NCI-H748 (cell line): ENCODE measurements around the gene GPR83.
"Not testable (repeated sequence)": the region's sequence is repeated elsewhere in the genome, so short reads cannot be mapped to it uniquely, and the experiment has no call there.

Experiments
- DNase-seq: peaks from one replicate; lab custom pipeline; 2025; ENCODE audit not compliant: unreplicated experiment; lab: John Stamatoyannopoulos, UW

GPR83 gene

GRCh38 chr11:94400839-94401772 is at the start of gene GPR83:
Gene GPR83, minus strand, starts transcription at chr11:94401419. Its CDS starts 172 bp downstream, at chr11:94401247.
- DNase-seq, result peak; percentile 76

DNA sequence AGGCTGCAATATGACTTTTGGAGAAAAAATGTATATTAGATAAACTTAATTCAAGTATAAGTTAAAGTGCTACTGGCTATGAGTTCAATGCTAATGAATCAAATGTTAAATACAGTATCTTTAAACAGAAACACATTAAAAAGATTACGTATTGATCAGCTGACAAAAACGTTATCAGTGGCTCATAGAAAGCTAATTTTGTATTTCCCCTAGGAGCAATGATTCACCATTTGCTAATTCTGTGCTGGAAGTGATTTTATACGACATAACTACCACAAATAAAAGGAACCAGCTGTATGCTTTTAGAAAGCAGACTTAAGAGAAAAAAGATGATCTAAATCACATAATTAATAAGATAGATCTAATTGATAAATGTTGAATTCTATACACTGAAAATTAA is 48.8 kb upstream of the GPR83 start:
- no peak for DNase-seq

DNA sequence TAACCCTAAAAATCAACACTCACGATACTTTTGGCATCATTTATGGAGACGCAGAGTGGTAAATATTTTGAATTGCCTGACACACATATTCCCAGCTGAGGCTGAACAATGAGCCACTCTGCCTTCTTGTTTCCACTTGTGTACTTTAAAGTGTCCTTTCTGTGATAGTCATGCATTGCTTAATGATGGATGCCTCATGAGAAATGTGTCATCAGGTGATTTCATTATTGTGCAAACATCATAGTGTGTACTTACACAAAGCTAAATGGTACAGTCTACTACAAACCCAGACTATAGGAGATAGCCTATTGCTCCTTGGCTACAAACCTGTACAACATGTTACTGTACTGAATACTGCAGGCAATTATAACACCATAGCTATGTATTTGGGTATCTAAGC is 48.2 kb upstream of the GPR83 start:
- peak; percentile 41 for DNase-seq

GRCh38 chr11:94449029-94449428 is 47.8 kb upstream of the GPR83 start:
- DNase-seq, result no peak

DNA sequence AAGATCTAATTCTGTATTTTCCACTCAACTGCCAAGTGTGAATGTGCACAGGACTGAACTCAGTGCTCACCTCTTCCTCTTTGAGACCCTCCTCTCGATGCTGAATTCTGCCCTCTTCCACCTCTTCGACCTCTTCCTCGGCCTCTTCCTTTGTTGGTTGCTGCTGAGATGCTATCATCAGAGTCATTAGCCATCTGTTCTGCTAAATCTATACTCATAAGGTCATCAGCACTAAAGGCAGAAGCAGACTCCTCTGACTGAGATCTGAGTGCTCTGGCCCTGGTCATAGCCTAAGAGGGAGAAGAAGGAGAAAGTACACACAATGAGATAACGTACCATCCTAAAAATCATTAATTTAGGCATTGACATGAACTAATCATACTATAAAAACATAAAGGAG is 45.9 kb upstream of the GPR83 start:
- no peak for DNase-seq

DNA sequence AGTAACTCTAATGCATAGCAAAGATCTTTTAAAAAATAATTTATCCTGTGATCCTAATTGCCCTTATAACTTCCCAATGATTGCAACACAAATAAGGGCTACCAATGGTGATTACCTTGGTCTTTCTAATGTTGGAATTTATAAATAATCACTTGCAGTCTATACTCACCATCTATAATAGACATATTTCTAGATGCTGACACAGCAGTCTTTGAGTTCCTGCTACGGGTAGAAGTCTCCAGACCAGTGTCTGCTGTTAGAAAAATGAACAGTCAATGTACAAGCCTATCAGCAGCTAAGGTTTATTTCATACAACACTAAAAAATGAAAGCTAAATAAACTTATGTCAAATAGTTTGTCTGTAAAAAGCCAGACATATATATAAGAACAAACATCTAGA is 44.4 kb upstream of the GPR83 start:
- DNase-seq, result no peak

DNA sequence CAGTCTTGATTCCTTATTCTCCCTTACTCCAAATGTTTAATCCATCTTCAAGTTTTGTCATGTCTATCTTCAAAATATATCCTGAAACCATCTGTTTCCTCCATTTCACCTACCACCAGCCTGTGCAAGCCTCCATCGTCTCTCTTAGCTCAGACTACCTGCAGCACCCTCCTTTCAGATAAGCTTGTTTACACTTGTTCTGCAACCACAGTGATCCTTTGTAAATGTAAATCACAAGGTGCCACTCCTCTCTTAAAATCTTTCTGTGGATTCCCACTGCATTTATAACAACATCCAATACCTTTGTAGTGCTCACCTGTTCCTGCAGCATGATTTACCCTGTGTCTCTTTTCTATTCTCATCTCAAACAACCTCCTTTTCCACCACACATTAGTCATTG is 31.8 kb upstream of the GPR83 start:
- no peak for DNase-seq

- no peak for DNase-seq
Measured at GRCh38 chr11:94424662-94425061, 23.4 kb upstream of the GPR83 start.

DNA sequence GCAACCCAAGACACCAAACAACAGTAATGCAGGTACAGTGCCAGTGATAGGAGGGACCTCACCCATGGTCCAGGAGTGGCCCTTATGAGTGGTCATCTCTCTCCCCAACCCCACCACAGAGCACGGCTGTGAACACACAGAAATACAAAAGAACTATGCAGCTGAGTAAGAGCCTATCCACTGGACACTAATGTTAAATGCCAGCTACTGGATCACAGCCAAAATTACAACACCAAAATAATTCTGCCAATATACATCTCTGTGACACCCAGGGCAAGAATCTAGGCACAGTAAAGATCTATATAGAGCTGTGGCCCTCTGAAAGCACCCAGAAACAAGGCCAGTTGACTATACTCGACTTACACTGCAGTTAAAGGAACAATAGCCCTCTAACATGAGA is 22.8 kb upstream of the GPR83 start:
- DNase-seq, result no peak

DNA sequence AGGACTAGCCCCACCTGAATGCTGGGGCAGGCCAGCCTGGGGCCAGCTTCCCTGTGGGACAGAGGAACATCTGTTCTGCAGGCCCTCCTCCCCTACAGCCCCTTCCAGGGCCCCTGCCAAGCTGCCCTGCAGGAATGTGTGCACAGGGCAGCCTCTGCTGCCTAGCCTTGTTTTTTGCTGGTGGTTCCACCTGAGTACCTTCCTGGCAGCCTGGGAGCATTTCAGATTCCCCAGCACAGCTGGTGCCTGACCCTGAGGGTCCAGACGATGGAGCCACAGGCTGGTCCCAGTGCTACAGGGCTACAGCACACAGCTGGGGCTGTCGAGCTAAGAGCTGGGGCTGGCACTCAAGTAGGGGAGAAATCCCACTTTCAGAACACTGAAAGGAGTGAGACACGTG is 22.3 kb upstream of the GPR83 start:
- no peak for DNase-seq

DNA sequence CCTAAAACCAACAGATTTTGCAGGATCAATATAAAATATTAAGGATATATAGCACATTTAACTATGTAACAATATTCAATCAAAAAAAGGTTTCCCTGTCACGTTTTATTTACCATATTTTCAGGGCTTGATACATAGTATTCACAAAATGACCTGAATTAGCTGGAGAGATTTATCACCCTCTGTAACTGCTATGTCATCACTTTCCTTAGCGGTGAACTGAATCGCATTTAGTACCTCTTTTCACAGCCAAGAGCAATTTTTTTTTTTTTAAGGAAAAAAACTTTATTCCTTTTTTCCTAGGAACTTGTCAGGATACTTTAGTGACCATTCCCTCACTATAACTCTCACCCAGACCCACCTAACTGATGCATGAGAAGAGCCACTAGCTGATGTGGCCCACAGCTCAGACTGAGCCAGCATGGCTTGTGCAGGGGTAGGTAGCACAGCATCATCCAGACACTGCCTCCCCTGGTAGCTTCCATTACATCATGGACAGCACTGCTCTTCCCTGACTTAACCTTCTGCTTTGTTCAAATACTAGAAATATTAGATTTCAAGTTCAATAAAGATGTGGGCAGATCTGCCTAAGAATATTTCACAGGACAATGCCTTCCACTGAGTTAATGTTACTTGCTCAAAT is 17.0 kb upstream of the GPR83 start:
- no peak for DNase-seq

- DNase-seq, result peak; percentile 22
Measured at GRCh38 chr11:94417386-94417987, 16.3 kb upstream of the GPR83 start.

DNA sequence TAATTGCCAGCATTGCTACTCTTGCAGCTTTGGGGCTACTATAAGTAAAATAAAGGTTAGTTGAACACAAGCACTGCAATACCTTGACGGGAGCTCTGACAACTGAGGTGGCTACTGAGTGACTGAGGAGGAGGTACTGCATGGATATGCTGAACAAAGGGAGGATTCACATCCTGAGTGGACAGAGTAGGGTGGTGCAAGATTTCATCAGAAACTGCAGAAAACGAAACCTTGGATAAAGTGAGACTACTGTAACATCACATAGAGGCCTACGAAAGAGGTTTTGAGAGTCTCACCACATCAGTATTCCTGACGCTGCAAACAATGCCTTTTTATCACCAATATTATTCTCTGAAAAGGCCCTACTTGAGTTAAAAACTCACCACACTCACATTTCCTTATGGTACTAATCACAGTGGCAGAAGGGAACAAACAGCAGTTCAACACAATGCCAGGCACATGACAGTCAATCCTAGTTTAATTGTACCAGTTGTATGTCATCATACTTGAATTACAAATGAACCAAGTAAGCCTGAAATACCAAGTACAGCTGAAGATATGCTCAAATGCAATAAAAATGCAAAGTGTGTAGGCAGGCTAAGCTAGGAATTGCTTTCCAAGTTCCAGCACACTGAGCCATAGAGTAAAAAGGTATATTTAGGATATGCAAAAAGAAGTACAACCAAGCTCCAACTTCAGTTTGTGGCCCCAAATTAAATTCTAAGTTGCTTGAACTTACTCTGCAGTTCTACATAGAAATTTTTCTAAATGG is 4.0 kb upstream of the GPR83 start:
- DNase-seq, result no peak

- no peak for DNase-seq
Measured at GRCh38 chr11:94402355-94402754, 1.1 kb upstream of the GPR83 start.

DNA sequence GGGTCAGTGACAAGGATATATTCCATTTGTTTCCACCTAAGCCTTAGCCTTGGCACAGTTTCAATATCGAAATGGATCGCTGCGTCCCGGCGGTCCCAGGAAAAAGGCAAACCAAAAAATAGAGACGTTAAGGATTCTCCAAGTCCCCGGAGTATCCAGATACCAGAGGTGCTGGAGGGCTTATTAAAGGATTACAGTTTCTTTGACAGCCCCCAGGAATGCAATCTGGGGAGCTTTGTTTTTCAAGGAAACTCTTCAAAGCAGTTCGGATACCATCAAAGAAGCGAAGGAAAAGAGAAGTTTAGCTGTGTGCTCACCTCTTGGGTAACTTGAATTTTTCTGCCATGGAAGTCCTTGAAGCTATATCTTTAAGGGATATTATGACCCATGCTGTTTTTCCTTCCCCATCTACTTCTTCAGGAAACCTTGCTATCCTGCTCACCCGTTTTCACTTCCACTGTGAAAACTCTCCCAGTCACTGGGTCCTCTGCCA is 600 bp upstream of the GPR83 start:
- DNase-seq, result no peak

GRCh38 chr11:94400457-94400838 is 771 bp downstream of the GPR83 start:
- DNase-seq, result no peak

- DNase-seq, result peak; percentile 76
Measured at GRCh38 chr11:94400050-94400449, 1.2 kb downstream of the GPR83 start.

GRCh38 chr11:94398101-94398500 is 3.1 kb downstream of the GPR83 start:
- no peak for DNase-seq

- no peak for DNase-seq
Measured at GRCh38 chr11:94396282-94396681, 4.9 kb downstream of the GPR83 start.

DNA sequence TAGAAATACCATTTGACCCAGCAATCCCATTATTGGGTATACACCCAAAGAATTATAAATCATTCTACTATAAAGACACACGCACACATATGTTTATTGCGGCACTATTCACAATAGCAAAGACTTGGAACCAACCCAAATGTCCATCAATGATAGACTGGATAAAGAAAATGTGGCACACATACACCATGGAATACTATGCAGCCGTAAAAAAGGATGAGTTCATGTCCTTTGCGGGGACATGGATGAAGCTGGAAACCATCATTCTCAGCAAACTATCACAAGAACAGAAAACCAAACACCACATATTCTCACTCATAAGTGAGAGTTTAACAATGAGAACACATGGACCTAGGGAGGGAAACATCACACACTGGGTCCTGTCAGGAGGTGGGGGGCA is 9.3 kb downstream of the GPR83 start:
- DNase-seq, result not testable (repeated sequence)

GRCh38 chr11:94379613-94380012 is 21.6 kb downstream of the GPR83 start:
- DNase-seq, result no peak
